Brain microvascular endothelial cell (primary cell): Measurements from ENCODE around the gene ANKK1.

Experiments
- DNase-seq: peaks from one replicate; pipeline ENCODE4 v3.0.0-alpha.2; 2020
- H3K27ac ChIP-seq: fragments of 250-450 bp; sonication (Bioruptor Pico); 2 replicates; pipeline ENCODE4 v1.5.1; 2020; ENCODE audit warnings: mild to moderate bottlenecking, moderate library complexity
- H3K27me3 ChIP-seq: fragments of 250-450 bp; sonication (Bioruptor Pico); replicated peaks from 2 replicates; pipeline ENCODE4 v1.5.1; 2020; ENCODE audit warnings: mild to moderate bottlenecking
- H3K36me3 ChIP-seq: fragments of 250-450 bp; sonication (Bioruptor Pico); replicated peaks from 2 replicates; pipeline ENCODE4 v1.5.1; 2020; ENCODE audit warnings: mild to moderate bottlenecking
- H3K4me3 ChIP-seq: 2 replicates; pipeline ENCODE4 v1.5.1; 2011; ENCODE audit warnings: low read depth, mild to moderate bottlenecking, control low read depth, low read length, moderate library complexity
- in situ Hi-C: cut with HindIII; loops from 2 replicates; pipeline ENCODE4 v1.10.0; 2017; ENCODE audit warnings: low sequenced_read_pairs, low pct_ligation_motif_present
- TF ChIP-seq, protein P1 (sequence below): IDR thresholded peaks from 2 replicates; pipeline ENCODE4 v1.5.1; 2011; ENCODE audit warnings: low read depth, mild to moderate bottlenecking, moderate library complexity, low read length, control low read depth, inconsistent platforms; ENCODE audit errors: missing control alignments

The ANKK1 gene

DNA sequence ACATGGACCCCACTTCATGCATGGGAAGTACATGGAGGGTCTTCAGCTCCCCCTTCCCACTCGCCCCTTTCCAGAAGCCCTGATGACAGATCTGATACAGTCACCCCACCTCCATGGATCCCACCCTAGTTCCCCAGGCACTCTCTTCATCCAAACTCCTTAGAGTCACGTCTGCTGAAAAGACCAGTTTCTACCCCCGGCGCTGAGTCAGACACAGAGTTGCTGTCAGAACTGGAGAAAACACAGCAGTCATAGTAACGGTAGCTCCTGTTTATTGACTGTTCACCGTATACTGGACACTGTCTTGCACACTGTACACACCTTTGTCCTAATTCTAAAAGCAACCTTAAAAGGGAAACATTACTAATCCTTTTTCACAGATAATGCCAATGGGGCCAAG lies 58.5 kb downstream of the ANKK1 start:
- DNase-seq = peak; percentile 14

DNA sequence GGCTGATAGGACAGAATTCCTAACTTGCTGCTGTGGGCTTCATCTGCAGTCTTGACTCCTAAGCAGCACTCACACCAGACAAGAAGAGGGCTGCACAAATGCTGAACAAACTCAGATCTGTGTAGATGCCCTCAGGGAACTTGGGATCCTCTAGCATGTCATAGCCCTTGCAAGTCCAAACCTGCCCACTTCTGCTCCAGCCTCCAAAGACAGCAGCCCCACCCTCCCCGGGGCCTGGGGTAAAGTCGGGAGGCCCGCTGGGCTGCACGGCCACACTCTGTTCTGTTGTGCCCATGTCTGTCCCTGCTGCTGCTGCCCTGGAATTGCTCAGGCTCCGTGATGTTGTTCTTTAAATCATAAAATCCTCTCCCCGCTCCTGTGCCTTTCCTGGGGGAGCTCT lies 59.4 kb downstream of the ANKK1 start:
- Histone ChIP-seq H3K36me3 (no peaks in the 10 kb centered on the region), H3K27ac (no peak overlapping the region), H3K4me3 (no peak overlapping the region), H3K27me3 (peaks cover 4% of the 10 kb centered on the region)
- in situ Hi-C loops = no loop called here
- DNase-seq = no peak
- TF ChIP-seq, protein P1, sequence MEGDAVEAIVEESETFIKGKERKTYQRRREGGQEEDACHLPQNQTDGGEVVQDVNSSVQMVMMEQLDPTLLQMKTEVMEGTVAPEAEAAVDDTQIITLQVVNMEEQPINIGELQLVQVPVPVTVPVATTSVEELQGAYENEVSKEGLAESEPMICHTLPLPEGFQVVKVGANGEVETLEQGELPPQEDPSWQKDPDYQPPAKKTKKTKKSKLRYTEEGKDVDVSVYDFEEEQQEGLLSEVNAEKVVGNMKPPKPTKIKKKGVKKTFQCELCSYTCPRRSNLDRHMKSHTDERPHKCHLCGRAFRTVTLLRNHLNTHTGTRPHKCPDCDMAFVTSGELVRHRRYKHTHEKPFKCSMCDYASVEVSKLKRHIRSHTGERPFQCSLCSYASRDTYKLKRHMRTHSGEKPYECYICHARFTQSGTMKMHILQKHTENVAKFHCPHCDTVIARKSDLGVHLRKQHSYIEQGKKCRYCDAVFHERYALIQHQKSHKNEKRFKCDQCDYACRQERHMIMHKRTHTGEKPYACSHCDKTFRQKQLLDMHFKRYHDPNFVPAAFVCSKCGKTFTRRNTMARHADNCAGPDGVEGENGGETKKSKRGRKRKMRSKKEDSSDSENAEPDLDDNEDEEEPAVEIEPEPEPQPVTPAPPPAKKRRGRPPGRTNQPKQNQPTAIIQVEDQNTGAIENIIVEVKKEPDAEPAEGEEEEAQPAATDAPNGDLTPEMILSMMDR = no peak

More for the DNA sequence above, 58.5 kb downstream of the ANKK1 start:
- TF ChIP-seq, protein P1 = no peak
- Histone ChIP-seq H3K4me3 (no peak overlapping the region), H3K27ac (no peak overlapping the region), H3K27me3 (peaks cover 4% of the 10 kb centered on the region), H3K36me3 (no peaks in the 10 kb centered on the region)
- in situ Hi-C loops = no loop called here

DNA sequence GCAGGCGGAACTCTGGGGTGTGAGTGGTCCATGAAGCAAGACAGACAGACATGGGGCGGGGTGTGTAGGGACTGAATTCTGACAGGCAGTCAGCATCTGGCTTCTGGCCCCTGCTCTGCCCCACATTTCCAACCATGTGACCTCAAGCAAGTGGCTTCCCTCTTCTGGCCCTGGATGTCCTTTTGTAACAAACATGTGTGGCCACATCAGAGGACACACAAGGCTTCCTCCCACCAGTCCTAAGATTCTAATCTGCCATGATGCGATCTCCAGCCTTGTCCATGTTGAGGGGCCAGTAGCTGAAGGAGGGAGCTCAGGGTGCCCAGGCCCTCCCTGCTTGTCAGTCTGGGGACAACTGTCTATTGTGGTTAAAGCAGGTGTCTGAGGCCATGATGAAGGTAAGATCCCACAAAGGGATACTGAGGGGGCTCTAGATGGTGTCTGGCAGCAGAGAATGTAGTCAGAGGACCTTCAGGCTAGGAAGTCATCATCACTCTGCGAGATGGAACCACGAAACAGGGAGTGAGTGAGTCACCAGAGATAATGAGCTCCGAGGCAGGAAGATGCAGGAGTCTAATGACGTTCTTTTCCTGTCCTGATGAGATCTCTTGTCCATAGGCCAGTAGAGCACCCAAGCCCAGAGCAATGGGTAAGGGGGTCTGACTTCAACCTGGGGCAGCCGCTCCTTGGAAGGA lies 60.2 kb downstream of the ANKK1 start:
- Histone ChIP-seq H3K36me3 (no peaks in the 10 kb centered on the region), H3K4me3 (no peak overlapping the region), H3K27ac (no peak overlapping the region), H3K27me3 (no peaks in the 10 kb centered on the region)
- TF ChIP-seq, protein P1 = no peak
- in situ Hi-C loops = no loop called here
- DNase-seq = peak; percentile 65

DNA sequence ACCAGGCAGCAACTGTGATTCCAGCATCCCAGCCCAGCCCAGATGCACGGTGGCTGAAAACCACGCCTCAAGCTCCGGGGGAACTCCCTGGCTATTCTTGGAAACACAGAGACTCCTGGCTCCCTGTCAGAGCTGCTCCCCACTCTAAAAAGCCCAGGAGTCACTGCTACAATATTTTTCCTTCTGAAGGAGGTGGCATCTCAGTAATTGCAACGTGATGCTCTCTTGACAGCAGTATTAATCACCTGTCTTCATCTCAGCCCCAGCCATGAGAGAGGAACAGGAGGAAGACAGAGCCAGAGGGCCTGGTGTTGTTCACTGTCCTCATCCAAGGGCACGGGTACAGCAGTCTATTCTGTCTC lies 60.7 kb downstream of the ANKK1 start:
- TF ChIP-seq, protein P1 = no peak
- in situ Hi-C loops = no loop called here
- no peak overlapping the region for H3K27ac ChIP-seq

DNA sequence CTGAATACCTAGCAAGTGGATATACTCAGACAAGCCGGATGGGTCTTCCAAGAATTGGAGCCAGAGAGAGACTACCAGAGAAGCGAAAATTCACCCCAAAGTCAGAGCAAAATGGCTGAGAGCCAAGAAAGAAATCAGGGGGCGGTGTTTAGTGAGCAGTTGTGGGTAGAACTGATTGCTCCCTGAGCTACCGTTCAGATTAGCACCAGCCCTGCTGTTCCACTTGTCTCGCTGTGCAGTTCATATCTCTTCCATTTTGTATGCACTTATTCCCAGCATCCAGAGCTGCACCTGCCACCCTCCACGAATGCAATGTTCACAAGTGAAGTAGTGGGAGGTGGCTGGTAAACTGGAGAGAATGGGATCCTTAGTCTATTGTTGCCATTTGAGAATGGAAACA lies 62.2 kb downstream of the ANKK1 start:
- TF ChIP-seq, protein P1 = no peak
- in situ Hi-C loops = no loop called here
- Histone ChIP-seq H3K36me3 (no peaks in the 10 kb centered on the region), H3K27me3 (no peaks in the 10 kb centered on the region), H3K27ac (no peak overlapping the region), H3K4me3 (no peak overlapping the region)
- DNase-seq = no peak

More for the DNA sequence above, 60.7 kb downstream of the ANKK1 start:
- no peaks in the 10 kb centered on the region for H3K36me3 ChIP-seq
- no peak overlapping the region for H3K4me3 ChIP-seq
- no peak for DNase-seq
- no peaks in the 10 kb centered on the region for H3K27me3 ChIP-seq
